D721Med (cell line): ENCODE results near the gene NXPH2.

Experiments used
- DNase-seq: peaks from one replicate; pipeline ENCODE4 v3.0.0; 2011; ENCODE audit warnings: low spot score; ENCODE audit not compliant: insufficient read length
- FAIRE-seq: peaks from 2 replicates; lab custom pipeline; 2011; peaks lifted over from hg19 to GRCh38; lab: Jason Lieb, UNC
- TF ChIP-seq, protein P1 (sequence below): IDR thresholded peaks from 2 replicates; pipeline ENCODE4 v1.5.1; 2012; ENCODE audit warnings: mild to moderate bottlenecking, control low read depth; ENCODE audit not compliant: insufficient read depth; ENCODE audit errors: missing control alignments

NXPH2 gene

DNA sequence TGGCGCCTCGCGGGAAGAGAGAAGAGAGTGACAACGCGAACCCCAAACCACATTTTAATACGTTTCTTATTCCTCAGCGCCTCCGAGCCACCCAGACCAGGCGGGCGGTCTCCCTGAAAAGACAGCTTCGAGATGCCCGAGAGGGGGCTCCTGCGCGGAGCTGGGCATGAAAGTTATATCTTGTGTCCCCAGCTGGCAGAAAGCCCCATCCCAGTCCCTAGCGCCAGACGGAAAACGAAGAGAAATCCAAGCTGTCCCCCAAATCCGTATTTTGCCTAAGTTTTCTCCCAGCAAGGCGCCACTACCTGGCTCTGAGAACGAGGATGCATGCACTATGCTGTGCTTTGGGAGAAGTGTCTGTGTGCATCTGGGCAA lies 797 bp downstream of the NXPH2 start:
- FAIRE-seq (no peak), DNase-seq (no peak)
- TF ChIP-seq, protein P1, sequence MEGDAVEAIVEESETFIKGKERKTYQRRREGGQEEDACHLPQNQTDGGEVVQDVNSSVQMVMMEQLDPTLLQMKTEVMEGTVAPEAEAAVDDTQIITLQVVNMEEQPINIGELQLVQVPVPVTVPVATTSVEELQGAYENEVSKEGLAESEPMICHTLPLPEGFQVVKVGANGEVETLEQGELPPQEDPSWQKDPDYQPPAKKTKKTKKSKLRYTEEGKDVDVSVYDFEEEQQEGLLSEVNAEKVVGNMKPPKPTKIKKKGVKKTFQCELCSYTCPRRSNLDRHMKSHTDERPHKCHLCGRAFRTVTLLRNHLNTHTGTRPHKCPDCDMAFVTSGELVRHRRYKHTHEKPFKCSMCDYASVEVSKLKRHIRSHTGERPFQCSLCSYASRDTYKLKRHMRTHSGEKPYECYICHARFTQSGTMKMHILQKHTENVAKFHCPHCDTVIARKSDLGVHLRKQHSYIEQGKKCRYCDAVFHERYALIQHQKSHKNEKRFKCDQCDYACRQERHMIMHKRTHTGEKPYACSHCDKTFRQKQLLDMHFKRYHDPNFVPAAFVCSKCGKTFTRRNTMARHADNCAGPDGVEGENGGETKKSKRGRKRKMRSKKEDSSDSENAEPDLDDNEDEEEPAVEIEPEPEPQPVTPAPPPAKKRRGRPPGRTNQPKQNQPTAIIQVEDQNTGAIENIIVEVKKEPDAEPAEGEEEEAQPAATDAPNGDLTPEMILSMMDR: no peak

DNA sequence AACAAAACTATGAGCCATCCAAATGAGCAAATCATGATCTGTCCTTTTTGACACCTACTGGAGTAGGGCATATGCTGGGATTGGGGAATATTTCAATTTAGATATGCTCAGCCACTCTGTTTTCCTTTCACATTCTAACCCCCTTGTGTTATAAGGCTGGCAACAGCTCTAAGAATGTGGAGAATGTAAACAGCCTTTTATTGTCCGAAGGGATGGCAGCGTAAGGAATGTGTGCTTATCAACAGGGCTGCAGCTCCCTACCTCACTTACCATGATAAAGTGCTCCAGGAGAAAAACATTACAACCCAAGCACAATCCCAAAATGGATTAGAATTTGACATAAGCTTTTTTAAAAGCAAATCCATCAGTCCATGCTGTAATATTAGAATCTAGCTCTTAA lies 2.2 kb downstream of the NXPH2 start:
- no peak for FAIRE-seq
- TF ChIP-seq, protein P1: no peak
- DNase-seq: no peak

DNA sequence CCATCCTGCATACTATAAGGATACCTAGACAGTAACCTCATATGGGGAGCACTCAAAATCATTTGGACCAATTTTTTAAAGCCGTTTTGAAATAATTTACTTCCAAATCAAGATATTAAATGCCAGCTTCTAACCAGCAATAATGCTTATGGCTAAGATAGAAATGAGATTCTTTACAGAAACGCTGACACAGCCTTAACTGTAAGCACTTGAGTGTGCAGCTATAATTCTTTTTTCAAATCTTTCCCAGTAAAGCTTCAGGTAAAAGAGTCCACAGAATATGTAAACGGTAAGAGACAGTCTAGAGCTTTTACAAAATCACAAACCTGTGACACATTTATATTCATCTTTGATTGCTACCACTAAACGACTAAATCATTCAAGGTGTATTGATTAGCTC lies 4.5 kb downstream of the NXPH2 start:
- FAIRE-seq (no peak), DNase-seq (no peak)
- TF ChIP-seq, protein P1: no peak

DNA sequence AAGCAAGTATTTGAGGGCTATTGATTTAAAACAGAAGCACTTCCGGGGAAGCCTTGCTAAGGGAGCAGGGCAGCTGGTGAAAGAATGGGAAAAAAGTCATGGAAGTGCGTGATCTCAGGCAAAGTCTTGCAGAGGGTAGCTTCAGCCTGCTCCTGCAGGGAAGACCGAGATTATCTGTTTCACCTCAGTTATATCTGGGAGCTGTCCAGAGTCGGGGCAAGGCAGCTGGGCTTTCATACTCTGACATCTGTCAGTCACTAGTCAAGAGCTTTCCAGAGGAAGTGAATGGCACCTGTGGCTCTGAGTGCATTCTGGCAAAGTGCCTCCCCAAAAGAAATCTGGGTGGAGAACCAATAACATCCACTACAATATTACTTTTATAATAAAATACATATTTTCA lies 8.7 kb downstream of the NXPH2 start:
- TF ChIP-seq, protein P1: no peak
- FAIRE-seq: no peak
- no peak for DNase-seq

DNA sequence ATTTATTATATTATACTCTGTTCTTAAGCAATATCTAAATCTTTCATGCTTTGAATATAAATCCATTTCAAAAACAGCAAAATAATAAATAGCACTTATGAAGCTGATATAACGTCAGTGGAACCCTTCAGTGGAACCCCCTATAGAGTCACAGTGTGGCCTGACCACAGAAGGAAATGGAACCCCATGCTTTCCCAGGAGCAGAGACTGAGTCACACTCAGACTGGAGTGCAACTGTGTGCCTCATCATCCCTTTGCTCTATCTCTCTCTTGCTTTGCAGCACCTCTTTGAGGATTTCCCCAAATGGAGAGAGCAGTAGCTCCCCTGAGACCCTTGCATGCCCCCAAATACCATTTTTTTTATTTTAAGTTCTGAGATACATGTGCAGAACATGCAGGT lies 13.1 kb downstream of the NXPH2 start:
- FAIRE-seq (no peak), DNase-seq (no peak)
- TF ChIP-seq, protein P1: no peak

DNA sequence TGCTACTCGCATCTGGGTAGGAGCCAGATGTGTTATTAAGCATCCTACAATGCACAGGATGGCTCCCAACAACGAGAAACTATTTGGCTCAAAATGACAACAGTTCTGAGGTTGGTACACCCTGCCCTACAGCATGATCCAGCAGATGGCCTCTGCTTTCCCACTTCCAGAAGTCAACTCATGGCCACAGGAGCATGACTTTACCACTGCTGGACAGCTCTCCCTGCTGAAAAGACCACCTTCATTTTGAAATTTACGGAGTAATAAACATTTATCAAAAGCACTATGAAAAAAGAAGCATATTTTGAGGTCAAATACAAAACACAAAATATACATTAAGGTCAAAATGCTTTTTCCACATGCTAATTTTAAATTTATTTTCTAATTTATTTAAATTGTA lies 13.7 kb downstream of the NXPH2 start:
- TF ChIP-seq, protein P1: no peak
- DNase-seq (no peak), FAIRE-seq (no peak)

DNA sequence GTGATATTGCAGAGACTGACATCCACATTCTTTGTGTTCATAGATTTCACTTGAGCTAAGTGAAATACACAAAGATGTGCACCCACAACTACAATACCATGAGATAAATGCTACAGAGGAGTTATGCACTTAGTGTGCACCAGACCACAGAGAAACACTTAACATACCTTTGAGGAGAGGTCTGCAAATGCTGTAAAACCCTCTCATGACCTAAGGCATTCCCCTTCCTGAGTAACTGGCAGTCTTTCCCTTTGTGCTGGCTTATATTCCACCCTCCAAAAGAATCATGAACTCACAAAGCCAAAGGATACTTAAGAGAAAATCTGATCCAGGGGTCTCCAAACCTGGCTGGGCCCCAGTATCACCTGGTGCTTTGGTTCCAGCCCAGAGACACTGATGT lies 16.2 kb downstream of the NXPH2 start:
- DNase-seq (no peak), FAIRE-seq (no peak)
- TF ChIP-seq, protein P1: no peak
